ENCODE measurements around the gene DNM2.
A peak's percentile ranks its signal among the peaks of the same experiment; 100 is the strongest.
"Not testable (repeated sequence)": the region's sequence is repeated elsewhere in the genome, so short reads cannot be mapped to it uniquely, and the experiment has no call there.

The DNM2 gene

GRCh38 chr19:10830931-10831779 lies 113.3 kb downstream of the DNM2 start:
- H3K36me3 Mint-ChIP-seq: peaks cover 28% of the 10 kb centered on the region

GRCh38 chr19:10831987-10832938 lies 114.4 kb downstream of the DNM2 start:
- H3K4me3 Mint-ChIP-seq: no peak overlapping the region
- H3K4me1 Mint-ChIP-seq: peaks cover 17% of the 10 kb centered on the region
- ATAC-seq: no peak
- no peaks in the 10 kb centered on the region for H3K27me3 Mint-ChIP-seq
- H3K9me3 Mint-ChIP-seq: peaks cover 10% of the 10 kb centered on the region
- peaks cover 29% of the 10 kb centered on the region for H3K36me3 Mint-ChIP-seq
- peak overlapping the region; percentile 11 for H3K27ac Mint-ChIP-seq

More at GRCh38 chr19:10830931-10831779, 113.3 kb downstream of the DNM2 start:
- Mint-ChIP-seq H3K4me1 (peaks cover 10% of the 10 kb centered on the region), H3K4me3 (no peak overlapping the region), H3K9me3 (peaks cover 3% of the 10 kb centered on the region), H3K27ac (no peak overlapping the region), H3K27me3 (no peaks in the 10 kb centered on the region)
- ATAC-seq: no peak

- H3K9me3 Mint-ChIP-seq: peaks cover 10% of the 10 kb centered on the region
- H3K4me1 Mint-ChIP-seq: peaks cover 17% of the 10 kb centered on the region
- H3K4me3 Mint-ChIP-seq: no peak overlapping the region
- H3K27me3 Mint-ChIP-seq: no peaks in the 10 kb centered on the region
- H3K36me3 Mint-ChIP-seq: peaks cover 29% of the 10 kb centered on the region
- no peak overlapping the region for H3K27ac Mint-ChIP-seq
- ATAC-seq: no peak
These were observed 115.0 kb downstream of the DNM2 start for GRCh38 chr19:10832939-10833296.

GRCh38 chr19:10835089-10835753 lies 117.3 kb downstream of the DNM2 start:
- peaks cover 17% of the 10 kb centered on the region for H3K4me1 Mint-ChIP-seq
- no peaks in the 10 kb centered on the region for H3K27me3 Mint-ChIP-seq
- no peak for ATAC-seq
- peak overlapping the region; percentile 99 for H3K27ac Mint-ChIP-seq
- peaks cover 16% of the 10 kb centered on the region for H3K9me3 Mint-ChIP-seq
- peaks cover 26% of the 10 kb centered on the region for H3K36me3 Mint-ChIP-seq
- H3K4me3 Mint-ChIP-seq: peak overlapping the region; percentile 92

GRCh38 chr19:10835754-10836478 lies 118.0 kb downstream of the DNM2 start, which contains the start of gene TMED1:
Gene TMED1, minus strand, starts transcription at chr19:10836212. Its CDS starts 21 bp downstream, at chr19:10836191.
- Mint-ChIP-seq H3K36me3 (peaks cover 22% of the 10 kb centered on the region), H3K4me1 (peaks cover 17% of the 10 kb centered on the region), H3K27ac (peak within 1 kb of the TSS; percentile 99), H3K9me3 (peaks cover 16% of the 10 kb centered on the region), H3K4me3 (peak within 1 kb of the TSS; percentile 92), H3K27me3 (no peaks in the 10 kb centered on the region)
- peak; percentile 95 for ATAC-seq

GRCh38 chr19:10836479-10837330 lies 118.8 kb downstream of the DNM2 start:
- Mint-ChIP-seq H3K9me3 (peaks cover 16% of the 10 kb centered on the region), H3K4me1 (peaks cover 17% of the 10 kb centered on the region), H3K36me3 (peaks cover 22% of the 10 kb centered on the region), H3K27ac (peak overlapping the region; percentile 99), H3K4me3 (peak overlapping the region; percentile 92), H3K27me3 (no peaks in the 10 kb centered on the region)
- peak; percentile 49 for ATAC-seq

GRCh38 chr19:10837649-10838048 lies 119.8 kb downstream of the DNM2 start:
- Mint-ChIP-seq H3K36me3 (peaks cover 16% of the 10 kb centered on the region), H3K9me3 (peaks cover 16% of the 10 kb centered on the region), H3K4me1 (peaks cover 17% of the 10 kb centered on the region)
- not testable (repeated sequence) for H3K27ac Mint-ChIP-seq, H3K27me3 Mint-ChIP-seq, ATAC-seq, H3K4me3 Mint-ChIP-seq

- peaks cover 12% of the 10 kb centered on the region for H3K36me3 Mint-ChIP-seq
- H3K4me3 Mint-ChIP-seq: no peak overlapping the region
- H3K27me3 Mint-ChIP-seq: no peaks in the 10 kb centered on the region
- ATAC-seq: no peak
- H3K4me1 Mint-ChIP-seq: peaks cover 17% of the 10 kb centered on the region
- peaks cover 16% of the 10 kb centered on the region for H3K9me3 Mint-ChIP-seq
- no peak overlapping the region for H3K27ac Mint-ChIP-seq
These were observed 120.5 kb downstream of the DNM2 start for GRCh38 chr19:10838377-10838776.

- Mint-ChIP-seq H3K4me1 (peaks cover 17% of the 10 kb centered on the region), H3K9me3 (peaks cover 16% of the 10 kb centered on the region), H3K27me3 (no peaks in the 10 kb centered on the region), H3K27ac (no peak overlapping the region), H3K4me3 (no peak overlapping the region), H3K36me3 (peaks cover 12% of the 10 kb centered on the region)
- ATAC-seq: no peak
These were observed 121.5 kb downstream of the DNM2 start for GRCh38 chr19:10839114-10840050.

- Mint-ChIP-seq H3K9me3 (peaks cover 11% of the 10 kb centered on the region), H3K36me3 (peaks cover 5% of the 10 kb centered on the region), H3K27me3 (peaks cover 8% of the 10 kb centered on the region), H3K4me3 (no peak overlapping the region), H3K4me1 (no peaks in the 10 kb centered on the region), H3K27ac (no peak overlapping the region)
- ATAC-seq: no peak
These were observed 124.9 kb downstream of the DNM2 start for GRCh38 chr19:10842788-10843187.

- peaks cover 5% of the 10 kb centered on the region for H3K36me3 Mint-ChIP-seq
These were observed 128.8 kb downstream of the DNM2 start for GRCh38 chr19:10846500-10847202.

GRCh38 chr19:10848230-10848856 lies 130.5 kb downstream of the DNM2 start, which contains the start of gene C19orf38:
Gene C19orf38, plus strand, starts transcription at chr19:10848415. Its CDS starts 94 bp downstream, at chr19:10848509.
- peaks cover 41% of the 10 kb centered on the region for H3K27me3 Mint-ChIP-seq
- peaks cover 8% of the 10 kb centered on the region for H3K4me1 Mint-ChIP-seq
- H3K4me3 Mint-ChIP-seq: peak within 1 kb of the TSS; percentile 9
- H3K27ac Mint-ChIP-seq: peak within 1 kb of the TSS; percentile 41
- H3K36me3 Mint-ChIP-seq: peaks cover 5% of the 10 kb centered on the region
- H3K9me3 Mint-ChIP-seq: peaks cover 5% of the 10 kb centered on the region
- peak; percentile 58 for ATAC-seq

More at GRCh38 chr19:10846500-10847202, 128.8 kb downstream of the DNM2 start:
- H3K27me3 Mint-ChIP-seq: peaks cover 41% of the 10 kb centered on the region
- H3K9me3 Mint-ChIP-seq: peaks cover 5% of the 10 kb centered on the region
- H3K27ac Mint-ChIP-seq: no peak overlapping the region
- H3K4me1 Mint-ChIP-seq: peaks cover 8% of the 10 kb centered on the region
- no peak for ATAC-seq
- H3K4me3 Mint-ChIP-seq: no peak overlapping the region
